Measurements from ENCODE around the gene SCNN1G. TPM values are rescaled to one million over a fixed set of nuclear protein-coding genes. Genes with fewer than 3 reads are reported as not detected.

SCNN1G gene
- total and polyA plus RNA-seq, 9 of the 15 experiments (the other 6 are each of a cell fraction or from before 2014, with no cell fraction given) = not detected

DNA sequence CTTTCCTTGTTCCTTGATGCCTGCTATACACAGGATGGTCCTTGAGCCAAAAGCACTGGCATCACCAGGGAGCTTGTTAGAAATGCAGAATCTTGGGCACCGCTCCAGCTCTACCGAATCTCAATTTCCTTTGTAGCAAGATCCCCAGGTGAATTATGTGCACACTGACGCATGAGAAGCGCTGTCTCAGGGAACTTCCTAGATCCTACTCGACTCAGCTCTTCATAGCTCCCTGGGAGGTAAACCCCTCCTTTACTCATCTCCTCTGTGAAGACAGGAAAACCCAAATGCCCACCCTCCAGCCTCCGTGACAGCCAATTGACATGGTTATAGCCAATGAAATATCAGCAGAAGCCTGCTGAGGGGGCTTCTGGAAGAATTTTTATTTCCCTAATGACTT, 37.4 kb upstream of the SCNN1G start:
- intact Hi-C loops (cut with micrococcal nuclease) = no loop called here
- TF ChIP-seq, protein P1, sequence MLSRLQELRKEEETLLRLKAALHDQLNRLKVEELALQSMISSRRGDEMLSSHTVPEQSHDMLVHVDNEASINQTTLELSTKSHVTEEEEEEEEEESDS (CRISPR knock-in tag; IDR thresholded peaks at IDR 0.05) = no peak
- Histone ChIP-seq H3K9ac (ENCODE audit: insufficient read depth in 1 of 2, low read depth in 2 of 2, low read length in 2 of 2) (no peak overlapping the region), H3K36me3 (ENCODE audit: control insufficient read depth, insufficient read depth, low read length) (no peaks in the 10 kb centered on the region; the same call in 2 of the 3 replicates), H3K4me1 (replicated peaks in 1 of 2; ENCODE audit: control insufficient read depth in 2 of 2, insufficient read depth in 2 of 2, low read length in 2 of 2) (peaks cover 15 to 20% of the 10 kb centered on the region in 2 experiments; a peak in 4 of 5 replicates), H2AFZ (ENCODE audit: low read depth, low read length) (no peak overlapping the region), H3K27me3 (ENCODE audit: control insufficient read depth in 2 of 2, insufficient read depth in 2 of 2, low read length in 2 of 2) (no peaks in the 10 kb centered on the region), H3K4me2 (ENCODE audit: insufficient read depth, low read length) (no peak overlapping the region), H3K9me3 (replicated peaks; ENCODE audit: control insufficient read depth, insufficient read depth, low read depth, low read length) (no peaks in the 10 kb centered on the region), H3K4me3 (no peak overlapping the region), H3K27ac (ENCODE audit: extremely low read depth, low read depth, low read length) (no peak overlapping the region), H3K79me2 (ENCODE audit: control insufficient read depth, insufficient read depth, low read length) (peaks cover 33% of the 10 kb centered on the region), H3K9me1 (ENCODE audit: control insufficient read depth, insufficient read depth, low read length) (no peaks in the 10 kb centered on the region), H4K20me1 (replicated peaks; ENCODE audit: control insufficient read depth, insufficient read depth, low read length) (peaks cover 9% of the 10 kb centered on the region)
- ChIA-PET CTCF (ENCODE audit: low intra/inter-chr PET ratio) (no interaction called here), POLR2A (interaction anchor here (0.6 kb wide), 1 partner anchor 125 kb away, joined by 3 read pairs; no protein-coding TSS in a partner anchor)
- no TSS peak for BruUV-seq (replicated peaks)
- DNase-seq (ENCODE audit: extremely low read depth in 1 of 4, low spot score in 3 of 4) (no peak), FAIRE-seq (no peak), ATAC-seq (no peak)
- WGBS (ENCODE audit: insufficient coverage, low coverage, missing lambda C conversion rate) = 80% methylated on average over 6 of the region's 6 CpGs
- in situ Hi-C loops (cut with MboI) = no loop called here

- Histone ChIP-seq H3K4me2 (ENCODE audit: insufficient read depth, low read length) (no peak overlapping the region), H3K9me3 (replicated peaks; ENCODE audit: control insufficient read depth, insufficient read depth, low read depth, low read length) (no peaks in the 10 kb centered on the region), H4K20me1 (replicated peaks; ENCODE audit: control insufficient read depth, insufficient read depth, low read length) (peaks cover 9% of the 10 kb centered on the region), H3K9ac (ENCODE audit: insufficient read depth in 1 of 2, low read depth in 2 of 2, low read length in 2 of 2) (no peak overlapping the region), H3K27ac (ENCODE audit: extremely low read depth, low read depth, low read length) (no peak overlapping the region), H3K4me1 (replicated peaks in 1 of 2; ENCODE audit: control insufficient read depth in 2 of 2, insufficient read depth in 2 of 2, low read length in 2 of 2) (peaks cover 15 to 20% of the 10 kb centered on the region in 2 experiments; a peak in 4 of 5 replicates), H3K9me1 (ENCODE audit: control insufficient read depth, insufficient read depth, low read length) (no peaks in the 10 kb centered on the region), H3K36me3 (ENCODE audit: control insufficient read depth, insufficient read depth, low read length) (no peaks in the 10 kb centered on the region; the same call in 2 of the 3 replicates), H2AFZ (ENCODE audit: low read depth, low read length) (no peak overlapping the region), H3K4me3 (no peak overlapping the region), H3K79me2 (ENCODE audit: control insufficient read depth, insufficient read depth, low read length) (peaks cover 29% of the 10 kb centered on the region), H3K27me3 (ENCODE audit: control insufficient read depth in 2 of 2, insufficient read depth in 2 of 2, low read length in 2 of 2) (no peaks in the 10 kb centered on the region)
- intact Hi-C loops (cut with micrococcal nuclease) (no loop called here), in situ Hi-C loops (cut with MboI) (no loop called here)
- ChIA-PET CTCF (ENCODE audit: low intra/inter-chr PET ratio) (no interaction called here), POLR2A (interaction anchor here (0.6 kb wide), 2 partner anchors 126 to 285 kb away, joined by 3 read pairs; no protein-coding TSS in a partner anchor)
- WGBS (ENCODE audit: insufficient coverage, low coverage, missing lambda C conversion rate) = 74% methylated on average over 3 of the region's 3 CpGs
- FAIRE-seq (no peak), ATAC-seq (no peak), DNase-seq (ENCODE audit: extremely low read depth in 1 of 4, low spot score in 3 of 4) (no peak)
- no TSS peak for BruUV-seq (replicated peaks)
- TF ChIP-seq STAT5B (CRISPR knock-in tag; IDR thresholded peaks at IDR 0.05) = no peak
- no peak for TF ChIP-seq SRSF9 (IDR thresholded peaks at IDR 0.05; ENCODE audit: borderline replicate concordance, low read depth, low read length)
- no peak for TF ChIP-seq NUFIP1 (IDR thresholded peaks at IDR 0.05; ENCODE audit: partially characterized antibody)
- no peak for TF ChIP-seq KLF1 (tag; IDR thresholded peaks at IDR 0.05)
- TF ChIP-seq DPF2 (IDR thresholded peaks at IDR 0.05) = no peak
- no peak for TF ChIP-seq RUNX1 (IDR thresholded peaks at IDR 0.05; ENCODE audit: low read depth)
- no peak for TF ChIP-seq ZNF780A (CRISPR knock-in tag; IDR thresholded peaks at IDR 0.05)
- no peak for TF ChIP-seq ZNF146 (CRISPR knock-in tag; IDR thresholded peaks at IDR 0.05; ENCODE audit: unreplicated experiment)
- TF ChIP-seq HMG20A (CRISPR knock-in tag; conservative IDR thresholded peaks at IDR 0.05) = no peak
- no peak for TF ChIP-seq MCM5 (IDR thresholded peaks at IDR 0.05; ENCODE audit: low read depth)
- TF ChIP-seq ZBTB8A (IDR thresholded peaks at IDR 0.05; ENCODE audit: partially characterized antibody) = no peak
- no peak for TF ChIP-seq EP300 (IDR thresholded peaks at IDR 0.05; ENCODE audit: low read length)
Observed at GRCh38 chr16:23145608-23146007, 36.9 kb upstream of the SCNN1G start.
